Spleen (tissue), 7 donors: ENCODE data around the gene ALG8.

ENCODE experiments used
- CTCF ChIP-seq, 11 experiments: fragments of 200-600 bp in 7 of 11; fragments of 450-650 bp in 4 of 11; sonication (generic) in 4 of 11; IDR thresholded peaks in 8 of 11; conservative IDR thresholded peaks in 3 of 11; 1 replicate in 7 of 11; 2 replicates in 4 of 11; pipeline versions ENCODE4 v1.4.0 to v1.8.0; 2016 to 2021; ENCODE audit warnings: antibody characterized with exemption in 11 of 11, inconsistent platforms in 4 of 11, mild to moderate bottlenecking in 1 of 11
- POLR2A ChIP-seq, 3 donors: fragments of 450-650 bp; IDR thresholded peaks; one replicate each; pipeline ENCODE4 v1.5.1; 2017; ENCODE audit warnings: antibody characterized with exemption in 3 of 3, mild to moderate bottlenecking in 1 of 3
- donor health status: DM: no; HTN: no; CAD: no; lungs with moderate emphysema.
- donor health status: DM: no; HTN: no; CAD: no.
- donor health status: DM: no; HTN: no; CAD: no.

- TF ChIP-seq POLR2A (IDR thresholded peaks at IDR 0.05) (no peak), CTCF (IDR thresholded peaks at IDR 0.05 in 8 of 11, conservative IDR thresholded peaks at IDR 0.05 in 3 of 11) (no peak)
Measured at GRCh38 chr11:78166855-78167469, 27.5 kb upstream of the ALG8 start.
